ENCODE data around the gene ITGB3BP. TPM values are rescaled to one million over a fixed set of nuclear protein-coding genes. Genes with fewer than 3 reads are reported as not detected.

The ITGB3BP gene
- polyA plus RNA-seq, 1 experiment: 5.5 TPM

DNA sequence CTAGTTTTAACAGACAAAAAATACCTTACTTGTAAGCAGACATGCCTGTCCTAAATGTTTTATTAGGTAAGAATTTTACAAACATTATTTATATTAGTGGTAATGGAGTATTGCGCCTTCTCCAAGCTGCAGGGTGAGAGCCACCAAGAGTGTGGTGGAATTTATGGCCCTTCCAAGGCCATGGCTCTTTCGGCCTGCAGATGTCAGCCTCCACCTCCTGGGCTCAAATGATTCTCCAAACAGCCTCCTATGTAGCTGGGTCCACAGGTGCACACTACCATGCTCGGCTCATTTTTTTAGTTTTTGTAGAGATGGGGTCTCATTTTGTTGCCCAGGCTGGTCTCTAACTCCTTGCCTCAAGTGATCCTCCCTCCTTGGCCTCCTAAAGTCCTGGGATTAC, 56.3 kb downstream of the ITGB3BP start:
- ChIA-PET POLR2A (no interaction called here), CTCF (interaction anchor here (0.6 to 1.7 kb wide), 2 partner anchors 11 to 32 kb away, joined by 3 to 9 read pairs; no protein-coding TSS in a partner anchor)
- no peaks in the 10 kb centered on the region for H3K36me3 ChIP-seq (ENCODE audit: control insufficient read depth, insufficient read depth, low read length)
- no peak overlapping the region for H3K4me3 ChIP-seq (ENCODE audit: low read depth, low read length)
- TF ChIP-seq, protein P1, sequence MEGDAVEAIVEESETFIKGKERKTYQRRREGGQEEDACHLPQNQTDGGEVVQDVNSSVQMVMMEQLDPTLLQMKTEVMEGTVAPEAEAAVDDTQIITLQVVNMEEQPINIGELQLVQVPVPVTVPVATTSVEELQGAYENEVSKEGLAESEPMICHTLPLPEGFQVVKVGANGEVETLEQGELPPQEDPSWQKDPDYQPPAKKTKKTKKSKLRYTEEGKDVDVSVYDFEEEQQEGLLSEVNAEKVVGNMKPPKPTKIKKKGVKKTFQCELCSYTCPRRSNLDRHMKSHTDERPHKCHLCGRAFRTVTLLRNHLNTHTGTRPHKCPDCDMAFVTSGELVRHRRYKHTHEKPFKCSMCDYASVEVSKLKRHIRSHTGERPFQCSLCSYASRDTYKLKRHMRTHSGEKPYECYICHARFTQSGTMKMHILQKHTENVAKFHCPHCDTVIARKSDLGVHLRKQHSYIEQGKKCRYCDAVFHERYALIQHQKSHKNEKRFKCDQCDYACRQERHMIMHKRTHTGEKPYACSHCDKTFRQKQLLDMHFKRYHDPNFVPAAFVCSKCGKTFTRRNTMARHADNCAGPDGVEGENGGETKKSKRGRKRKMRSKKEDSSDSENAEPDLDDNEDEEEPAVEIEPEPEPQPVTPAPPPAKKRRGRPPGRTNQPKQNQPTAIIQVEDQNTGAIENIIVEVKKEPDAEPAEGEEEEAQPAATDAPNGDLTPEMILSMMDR (IDR thresholded peaks at IDR 0.05; ENCODE audit: insufficient read depth, low read depth, low read length): no peak
- DNase-seq (ENCODE audit: low read depth): no peak
- no peaks in the 10 kb centered on the region for H3K27me3 ChIP-seq (ENCODE audit: control insufficient read depth, insufficient read depth, low read length)

- Histone ChIP-seq H3K4me3 (ENCODE audit: low read depth, low read length) (no peak overlapping the region), H3K27me3 (ENCODE audit: control insufficient read depth, insufficient read depth, low read length) (no peaks in the 10 kb centered on the region), H3K36me3 (ENCODE audit: control insufficient read depth, insufficient read depth, low read length) (no peaks in the 10 kb centered on the region)
- TF ChIP-seq, protein P1 (IDR thresholded peaks at IDR 0.05; ENCODE audit: insufficient read depth, low read depth, low read length): no peak
- POLR2A ChIA-PET: no interaction called here
- CTCF ChIA-PET: interaction anchor here (1.7 kb wide), 1 partner anchor 12 kb away, joined by 9 read pairs; no protein-coding TSS in a partner anchor
- DNase-seq (ENCODE audit: low read depth): no peak
Observed at GRCh38 chr1:63466181-63466580, 56.8 kb downstream of the ITGB3BP start.

DNA sequence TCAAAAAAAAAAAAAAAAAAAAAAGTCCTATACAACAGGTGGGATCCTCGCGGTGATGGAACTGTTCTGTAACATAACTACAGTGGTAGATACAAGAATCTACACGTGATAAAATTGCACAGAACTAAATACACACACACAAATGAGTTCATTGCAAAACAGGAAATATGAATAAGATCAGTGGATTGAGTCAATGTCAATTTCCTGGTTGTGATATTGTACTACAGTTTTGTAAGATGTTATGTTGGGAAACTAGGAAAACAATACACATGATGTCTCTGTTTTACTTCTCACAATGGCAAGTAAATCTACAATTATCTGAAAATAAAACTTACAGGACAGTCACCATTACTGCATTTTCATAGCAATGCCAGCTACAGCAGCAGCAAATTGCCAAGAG, 59.8 kb downstream of the ITGB3BP start:
- ChIA-PET CTCF (interaction anchor here (0.6 kb wide), 1 partner anchor 12 kb away, joined by 3 read pairs; no protein-coding TSS in a partner anchor), POLR2A (no interaction called here)
- no peaks in the 10 kb centered on the region for H3K36me3 ChIP-seq (ENCODE audit: control insufficient read depth, insufficient read depth, low read length)
- H3K4me3 ChIP-seq (ENCODE audit: low read depth, low read length): no peak overlapping the region
- no peaks in the 10 kb centered on the region for H3K27me3 ChIP-seq (ENCODE audit: control insufficient read depth, insufficient read depth, low read length)
- no peak for DNase-seq (ENCODE audit: low read depth)
- TF ChIP-seq, protein P1 (IDR thresholded peaks at IDR 0.05; ENCODE audit: insufficient read depth, low read depth, low read length): no peak

GRCh38 chr1:63461661-63462230, 61.3 kb downstream of the ITGB3BP start:
- Histone ChIP-seq H3K36me3 (ENCODE audit: control insufficient read depth, insufficient read depth, low read length) (no peaks in the 10 kb centered on the region), H3K27me3 (ENCODE audit: control insufficient read depth, insufficient read depth, low read length) (no peaks in the 10 kb centered on the region), H3K4me3 (ENCODE audit: low read depth, low read length) (no peak overlapping the region)
- POLR2A ChIA-PET: no interaction called here
- TF ChIP-seq, protein P1 (IDR thresholded peaks at IDR 0.05; ENCODE audit: insufficient read depth, low read depth, low read length): no peak
- no peak for DNase-seq (ENCODE audit: low read depth)
- CTCF ChIA-PET: interaction anchor here (0.8 to 1.6 kb wide), 2 partner anchors 10 to 14 kb away, joined by 3 to 5 read pairs; no protein-coding TSS in a partner anchor

DNA sequence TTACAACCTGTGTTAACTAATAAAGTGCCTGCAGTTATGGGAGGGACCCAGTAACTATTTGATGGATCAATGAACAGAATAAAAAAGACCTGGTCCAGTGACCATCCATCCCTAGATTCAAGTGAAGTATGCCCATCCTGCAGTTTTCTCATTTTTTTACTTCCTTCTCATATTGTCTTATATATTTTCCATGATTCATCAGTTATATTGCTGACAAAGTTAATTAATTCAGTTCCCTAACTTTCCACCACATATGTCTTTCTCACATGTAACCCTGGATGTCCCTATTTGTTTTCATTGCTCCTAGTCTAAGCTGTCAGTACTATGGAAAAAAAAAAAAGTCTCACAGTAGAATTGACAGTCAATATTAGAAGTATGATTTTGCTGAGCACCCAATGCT, 64.3 kb downstream of the ITGB3BP start:
- POLR2A ChIA-PET: no interaction called here
- Histone ChIP-seq H3K36me3 (ENCODE audit: control insufficient read depth, insufficient read depth, low read length) (no peaks in the 10 kb centered on the region), H3K27me3 (ENCODE audit: control insufficient read depth, insufficient read depth, low read length) (no peaks in the 10 kb centered on the region), H3K4me3 (ENCODE audit: low read depth, low read length) (no peak overlapping the region)
- CTCF ChIA-PET: interaction anchor here (1.0 kb wide), 1 partner anchor 18 kb away, joined by 3 read pairs; no protein-coding TSS in a partner anchor
- DNase-seq (ENCODE audit: low read depth): no peak
- TF ChIP-seq, protein P1 (IDR thresholded peaks at IDR 0.05; ENCODE audit: insufficient read depth, low read depth, low read length): no peak

Measured in BJ (cell line).